Heart right ventricle (tissue), 16 donors: ENCODE results near the gene CACNA1A. TPM values are rescaled to one million over a fixed set of nuclear protein-coding genes. Genes with fewer than 3 reads are reported as not detected.

Experiments used
- ATAC-seq, 8 donors: fragments of 200-7000 bp; cut with Tn5 transposase; one replicate each; pipeline ENCODE4 v1.9.1; 2020; ENCODE audit warnings: mild to moderate bottlenecking in 8 of 8, moderate library complexity in 8 of 8, moderate number of reproducible peaks in 1 of 8
- DNase-seq, 2 donors: peaks; one replicate each; pipeline ENCODE4 v3.0.0-alpha.2; 2020
- H3K27ac ChIP-seq, 10 donors: fragments of 200-600 bp; sonication (generic) in 2 of 10; one replicate each; pipeline versions ENCODE4 v1.5.0 to v1.8.0; 2020 to 2022; ENCODE audit warnings: mild to moderate bottlenecking in 3 of 10
- H3K27me3 ChIP-seq, 7 donors: fragments of 200-600 bp; one replicate each; pipeline ENCODE4 v1.8.0; 2021 to 2022; ENCODE audit warnings: mild to moderate bottlenecking in 2 of 7
- H3K36me3 ChIP-seq, 9 donors: fragments of 200-600 bp; sonication (generic) in 1 of 9; one replicate each; pipeline versions ENCODE4 v1.5.0 to v1.8.0; 2020 to 2022; ENCODE audit warnings: mild to moderate bottlenecking in 2 of 9
- H3K4me1 ChIP-seq, 9 donors: fragments of 200-600 bp; sonication (generic) in 1 of 9; one replicate each; pipeline versions ENCODE4 v1.5.0 to v1.8.0; 2020 to 2022; ENCODE audit warnings: mild to moderate bottlenecking in 4 of 9
- H3K4me3 ChIP-seq, 10 donors: fragments of 200-600 bp; sonication (generic) in 2 of 10; one replicate each; pipeline versions ENCODE4 v1.5.0 to v1.8.0; 2020 to 2022; ENCODE audit warnings: mild to moderate bottlenecking in 7 of 10, moderate library complexity in 2 of 10
- H3K9me3 ChIP-seq, 11 donors: fragments of 200-600 bp in 10 of 11; sonication (generic) in 2 of 11; one replicate each; pipeline versions ENCODE4 v1.5.0 to v1.8.0; 2013 to 2022; ENCODE audit warnings: mild to moderate bottlenecking in 2 of 11, control low read depth in 1 of 11, moderate library complexity in 1 of 11
- WGBS, 2 donors: extraction: QIAGEN DNeasy Blood & Tissue Kit; methylation state at CpG; one replicate each; pipeline ENCODE4 v1.1.7; 2013; ENCODE audit warnings: inconsistent platforms in 1 of 2; 5-methylcytosine and 5-hydroxymethylcytosine counted together
- intact Hi-C, 10 donors: fragments of 100-400 bp; cut with DNase I; formaldehyde crosslinking; loops; one replicate each; pipeline versions ENCODE4 v1.11.1 to v1.14.2; 2022
- polyA plus RNA-seq, 2 donors: library from polyadenylated mRNA; stranded (reverse); fragments of 200-250 nt; gene quantifications; one replicate each; pipeline ENCODE4 v1.2.3, GENCODE V29; 2013
- total RNA-seq, 10 donors: library from RNA; stranded (reverse); fragmentation: NEBNext Ultra II Directional in 3 of 10; extraction: Animal tissue kit (Norgen Biotek cat#: 25700) in 3 of 10; gene quantifications; one replicate each; pipeline versions ENCODE4 v1.2.1 to v1.2.4, GENCODE V29; 2021 to 2023
- TF ChIP-seq, protein P1 (sequence below), 9 donors: fragments of 200-600 bp; sonication (generic) in 2 of 9; IDR thresholded peaks; one replicate each; pipeline versions ENCODE4 v1.5.0 to v1.8.0; 2021 to 2022; ENCODE audit warnings: antibody characterized with exemption in 9 of 9, mild to moderate bottlenecking in 5 of 9, moderate library complexity in 1 of 9
- donor health status: Arrhythmogenic right ventricular cardiomyopathy.
- donor health status: ischemic (EF 13 %, LVEDD 7.1; RV severe dilation, severe dysfunction).
- donor health status: healthy with polysubstance abuse.
- donor health status: DM: no; HTN: yes; CAD: no.
- donor health status: DM: no; HTN: no; CAD: no.
- donor health status: ischemic (EF 25% LVEDD 6.9; RV normal size, moderate dysfunction).
- donor health status: ischemic (EF 25% LVEDD 5.7; RV mildly dilated, moderate dysfunction).
- donor health status: healthy.
- donor health status: DM: yes; HTN: yes; CAD: no.
- donor health status: Ischemic cardiomyopathy.
- donor health status: ischemic (EF 35%, LVEDD 5.7; RV mildly dilated, moderate dysfunction).
- donor health status: nonischemic (EF 11% LVEDD 7.7; RV severe dilation, severe dysfunction).
- donor health status: DM: yes; HTN: yes; CAD: no.
- donor health status: PGD.
- donor health status: ischemic (EF 29% LVEDD 5.4; RV normal size, mild dysfunction).
- donor health status: nonischemic (EF 23%, LVEDD 6.1; RV moderate dilation, normal function).

Gene CACNA1A
- total and polyA plus RNA-seq, 12 donors: 0.21 to 2.3 (median 0.66) TPM

DNA sequence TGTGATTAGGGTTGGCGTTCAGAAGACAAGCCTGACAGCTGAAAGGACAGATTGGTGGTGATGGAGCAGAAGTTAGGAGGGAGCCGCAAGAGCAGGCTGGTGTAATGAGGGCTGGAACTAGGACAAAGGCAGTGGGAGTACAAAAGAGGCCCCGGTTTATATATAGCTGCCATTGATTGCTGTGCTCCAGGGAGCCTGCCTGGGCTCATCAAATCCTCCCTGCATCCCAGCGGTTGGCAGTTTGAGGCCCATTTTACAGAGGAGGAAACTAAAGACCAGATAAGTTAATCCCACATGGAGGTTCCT lies 123.7 kb downstream of the CACNA1A start:
- Histone ChIP-seq H3K27ac (peak overlapping the region in 1 of 10 donors; percentile 23), H3K4me3 (no peak overlapping the region), H3K27me3 (peaks cover 0 to 7% (median 3%) of the 10 kb centered on the region in 7 donors), H3K9me3 (no peaks in the 10 kb centered on the region), H3K36me3 (no peaks in the 10 kb centered on the region), H3K4me1 (no peaks in the 10 kb centered on the region)
- TF ChIP-seq, protein P1, sequence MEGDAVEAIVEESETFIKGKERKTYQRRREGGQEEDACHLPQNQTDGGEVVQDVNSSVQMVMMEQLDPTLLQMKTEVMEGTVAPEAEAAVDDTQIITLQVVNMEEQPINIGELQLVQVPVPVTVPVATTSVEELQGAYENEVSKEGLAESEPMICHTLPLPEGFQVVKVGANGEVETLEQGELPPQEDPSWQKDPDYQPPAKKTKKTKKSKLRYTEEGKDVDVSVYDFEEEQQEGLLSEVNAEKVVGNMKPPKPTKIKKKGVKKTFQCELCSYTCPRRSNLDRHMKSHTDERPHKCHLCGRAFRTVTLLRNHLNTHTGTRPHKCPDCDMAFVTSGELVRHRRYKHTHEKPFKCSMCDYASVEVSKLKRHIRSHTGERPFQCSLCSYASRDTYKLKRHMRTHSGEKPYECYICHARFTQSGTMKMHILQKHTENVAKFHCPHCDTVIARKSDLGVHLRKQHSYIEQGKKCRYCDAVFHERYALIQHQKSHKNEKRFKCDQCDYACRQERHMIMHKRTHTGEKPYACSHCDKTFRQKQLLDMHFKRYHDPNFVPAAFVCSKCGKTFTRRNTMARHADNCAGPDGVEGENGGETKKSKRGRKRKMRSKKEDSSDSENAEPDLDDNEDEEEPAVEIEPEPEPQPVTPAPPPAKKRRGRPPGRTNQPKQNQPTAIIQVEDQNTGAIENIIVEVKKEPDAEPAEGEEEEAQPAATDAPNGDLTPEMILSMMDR (IDR thresholded peaks at IDR 0.05): no peak
- intact Hi-C loops: no loop called here
- DNase-seq (no peak), ATAC-seq (no peak)
- WGBS, 2 donors: 45 to 56% methylated on average over 4 of the region's 4 CpGs

DNA sequence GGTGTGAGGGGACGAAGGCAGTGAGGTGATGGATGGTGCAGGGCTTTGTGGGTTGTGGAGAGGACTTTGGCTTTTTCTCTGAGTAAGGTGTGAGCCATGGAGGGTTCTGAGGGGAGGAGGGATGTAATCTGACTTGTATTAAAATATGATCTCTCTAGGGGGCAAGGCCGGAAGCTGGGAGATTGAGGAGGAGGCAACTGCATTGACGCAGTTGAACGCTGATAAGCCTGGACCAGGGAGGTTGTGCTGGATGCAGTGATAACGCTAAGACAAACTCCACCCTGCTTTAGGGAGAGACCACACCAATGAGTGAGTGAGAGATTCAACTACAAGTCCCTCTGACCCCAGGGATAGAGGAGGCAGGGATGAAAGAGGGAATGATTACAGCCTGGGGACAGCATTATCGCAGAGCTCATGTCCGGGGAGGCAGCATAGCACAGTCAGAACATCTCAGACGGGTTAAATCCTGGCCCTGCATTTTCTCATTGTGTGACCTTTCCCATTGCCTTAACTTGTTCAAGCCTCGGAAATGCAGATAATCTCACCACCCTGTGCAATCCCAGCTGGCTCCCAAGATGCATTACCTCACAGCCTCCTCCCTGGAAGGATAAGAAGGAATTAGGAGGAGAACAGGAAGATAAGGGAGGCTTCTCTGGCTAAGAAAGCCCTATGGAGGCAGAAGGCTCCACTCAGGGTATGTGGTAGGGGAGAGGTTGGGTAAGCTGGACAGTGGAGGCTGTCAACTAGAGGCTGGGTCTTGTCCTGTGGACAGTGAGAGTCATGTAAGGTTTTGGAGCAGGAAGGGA lies 124.2 kb downstream of the CACNA1A start:
- H3K4me1 ChIP-seq: no peaks in the 10 kb centered on the region
- H3K27ac ChIP-seq: peak overlapping the region in 1 of 10 donors; percentile 23
- H3K9me3 ChIP-seq: no peaks in the 10 kb centered on the region
- no peak for DNase-seq
- 33 to 38% methylated on average over 9 of the region's 9 CpGs for WGBS, 2 donors
- no peak overlapping the region for H3K4me3 ChIP-seq
- intact Hi-C loops: no loop called here
- peak in 2 of 8 donors; percentile 46 to 68 for ATAC-seq
- H3K36me3 ChIP-seq: no peaks in the 10 kb centered on the region
- TF ChIP-seq, protein P1 (IDR thresholded peaks at IDR 0.05): no peak
- H3K27me3 ChIP-seq: peaks cover 0 to 7% (median 0%) of the 10 kb centered on the region in 7 donors

DNA sequence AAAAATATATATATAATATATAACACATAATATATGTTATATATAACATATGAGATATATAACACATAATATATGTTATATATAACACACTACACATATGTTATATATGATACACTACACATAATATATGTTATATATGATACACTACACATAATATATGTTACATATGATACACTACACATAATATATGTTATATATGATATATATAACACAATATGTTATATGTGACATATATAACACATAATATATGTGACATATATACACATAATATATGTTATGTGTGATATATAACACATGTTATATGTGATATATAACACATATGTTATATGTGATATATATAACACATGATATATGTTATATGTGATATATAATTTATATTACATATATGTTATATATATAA lies 129.7 kb downstream of the CACNA1A start:
- Histone ChIP-seq H3K36me3 (no peaks in the 10 kb centered on the region), H3K27ac (no peak overlapping the region), H3K4me1 (no peaks in the 10 kb centered on the region), H3K9me3 (peaks cover 0 to 34% (median 4%) of the 10 kb centered on the region in 11 donors), H3K27me3 (peaks cover 0 to 2% (median 0%) of the 10 kb centered on the region in 7 donors), H3K4me3 (no peak overlapping the region)
- TF ChIP-seq, protein P1 (IDR thresholded peaks at IDR 0.05): no peak
- DNase-seq (no peak), ATAC-seq (no peak)
- intact Hi-C loops: no loop called here

DNA sequence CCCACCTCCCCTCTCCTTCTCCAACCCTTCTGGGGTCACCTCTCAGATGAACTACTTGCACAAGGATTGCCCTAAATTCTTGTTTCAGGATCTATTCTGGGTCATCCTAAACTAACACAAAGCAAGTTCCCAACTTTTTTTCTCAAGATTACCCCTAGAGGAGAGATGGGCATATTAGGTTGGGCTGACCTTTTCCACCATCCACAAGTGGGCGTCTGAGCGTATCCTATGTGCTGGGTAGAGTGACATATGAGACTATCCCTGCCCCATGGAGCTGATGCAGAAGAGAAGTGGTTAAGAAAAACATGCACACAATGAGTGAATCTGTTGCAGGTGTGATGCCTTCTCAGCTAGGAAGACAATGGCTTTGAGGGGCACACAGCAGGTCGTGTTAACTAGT lies 132.7 kb downstream of the CACNA1A start:
- DNase-seq: no peak
- ATAC-seq: no peak
- Histone ChIP-seq H3K4me3 (no peak overlapping the region), H3K27me3 (no peaks in the 10 kb centered on the region), H3K4me1 (no peaks in the 10 kb centered on the region), H3K27ac (no peak overlapping the region), H3K9me3 (peaks cover 0 to 34% (median 4%) of the 10 kb centered on the region in 11 donors), H3K36me3 (no peaks in the 10 kb centered on the region)
- WGBS, 2 donors: 61 to 70% methylated on average over 3 of the region's 3 CpGs
- intact Hi-C loops: no loop called here
- TF ChIP-seq, protein P1 (IDR thresholded peaks at IDR 0.05): no peak
